ACHN (cell line): ENCODE results near the gene NCOA5.

Source experiments
- DNase-seq: peaks from one replicate; pipeline ENCODE4 v3.0.0-alpha.2; 2015
- in situ Hi-C: cut with HindIII; loops from 2 replicates; pipeline ENCODE4 v1.10.0; 2017; ENCODE audit warnings: low sequenced_read_pairs, low pct_ligation_motif_present, low pct_unique_long_range_greater_than_20kb

The NCOA5 gene

DNA sequence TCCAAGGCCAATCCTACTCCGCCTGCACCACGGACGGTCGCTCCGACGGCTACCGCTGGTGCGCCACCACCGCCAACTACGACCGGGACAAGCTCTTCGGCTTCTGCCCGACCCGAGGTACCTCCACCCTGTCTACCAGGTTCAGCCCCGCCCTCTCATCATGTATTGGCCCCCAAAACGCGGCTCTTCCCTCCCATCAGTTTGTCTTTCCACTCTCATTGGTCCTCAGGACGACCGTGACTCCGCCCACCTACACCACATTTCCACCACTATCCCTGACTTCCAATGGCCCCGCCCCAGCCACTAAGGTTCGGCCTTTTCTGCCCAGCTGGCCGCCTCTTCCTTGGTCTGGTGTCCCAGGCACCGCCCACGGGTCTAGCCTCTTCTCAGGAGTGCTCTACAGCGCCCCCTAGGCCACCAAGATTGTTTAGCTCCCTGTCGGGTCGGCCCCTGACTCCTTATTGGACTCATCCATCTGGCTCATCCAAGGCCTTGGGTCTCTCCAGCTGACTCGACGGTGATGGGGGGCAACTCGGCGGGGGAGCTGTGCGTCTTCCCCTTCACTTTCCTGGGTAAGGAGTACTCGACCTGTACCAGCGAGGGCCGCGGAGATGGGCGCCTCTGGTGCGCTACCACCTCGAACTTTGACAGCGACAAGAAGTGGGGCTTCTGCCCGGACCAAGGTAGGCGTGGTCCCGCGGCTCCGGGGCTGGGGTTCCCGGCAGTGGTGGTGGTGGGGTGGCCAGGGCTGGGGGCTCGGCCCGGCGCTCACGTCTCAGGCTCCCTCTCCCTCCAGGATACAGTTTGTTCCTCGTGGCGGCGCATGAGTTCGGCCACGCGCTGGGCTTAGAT is 77.9 kb downstream of the NCOA5 start:
- in situ Hi-C loops: no loop called here
- peak; percentile 75 for DNase-seq
